GM21717 (cell line): ENCODE results near the gene SMYD3.
"Not testable (repeated sequence)": the region's sequence is repeated elsewhere in the genome, so short reads cannot be mapped to it uniquely, and the experiment has no call there.

ENCODE experiments used
- ATAC-seq: cut with Tn5 transposase; IDR thresholded peaks from one replicate; pipeline ENCODE4 v1.9.1; 2021; ENCODE audit warnings: mild to moderate bottlenecking, moderate library complexity; ENCODE audit not compliant: unreplicated experiment

Gene SMYD3

DNA sequence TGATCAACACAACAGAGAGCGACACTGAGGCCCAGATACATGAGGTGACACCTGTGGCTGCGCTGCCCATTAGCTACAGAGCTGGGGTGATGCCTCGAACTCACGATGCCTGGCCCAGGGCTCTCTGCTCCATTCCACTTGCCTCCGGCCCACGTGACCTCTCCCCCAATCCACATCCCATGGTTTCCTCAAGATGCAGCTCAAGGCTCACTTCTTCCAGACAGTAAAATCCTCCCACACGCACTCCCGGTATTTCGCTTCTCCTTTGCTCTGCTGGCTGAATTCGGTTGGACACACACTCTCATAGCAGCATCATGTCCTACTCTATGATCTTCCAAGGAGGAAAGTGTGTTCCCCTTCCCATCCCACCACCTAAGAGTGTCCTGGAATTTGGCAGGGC is 679.8 kb downstream of the SMYD3 start:
- no peak for ATAC-seq

GRCh38 chr1:245825128-245825901 is 681.8 kb downstream of the SMYD3 start:
- ATAC-seq, result no peak

- no peak for ATAC-seq
Observed at GRCh38 chr1:245823408-245824147, 683.5 kb downstream of the SMYD3 start.

DNA sequence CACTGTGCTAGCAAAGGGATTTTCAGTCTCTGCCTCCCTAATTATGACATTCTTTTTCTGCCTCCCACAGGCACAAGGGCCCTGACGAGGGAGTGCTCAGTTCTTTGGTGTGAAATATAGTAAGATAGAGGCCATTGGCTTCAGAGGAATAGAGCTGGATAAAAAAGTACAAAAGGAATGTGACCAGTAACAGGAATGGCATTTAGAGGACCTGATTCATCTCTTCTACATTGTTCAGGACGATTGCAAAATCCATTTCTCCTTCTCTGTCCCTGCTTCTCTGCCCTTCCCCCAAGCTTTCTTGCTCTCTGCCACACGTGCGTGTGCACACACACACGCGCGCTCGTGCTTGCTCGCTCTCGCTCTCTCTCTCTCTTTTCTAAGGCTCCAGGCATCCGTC is 684.1 kb downstream of the SMYD3 start:
- no peak for ATAC-seq

DNA sequence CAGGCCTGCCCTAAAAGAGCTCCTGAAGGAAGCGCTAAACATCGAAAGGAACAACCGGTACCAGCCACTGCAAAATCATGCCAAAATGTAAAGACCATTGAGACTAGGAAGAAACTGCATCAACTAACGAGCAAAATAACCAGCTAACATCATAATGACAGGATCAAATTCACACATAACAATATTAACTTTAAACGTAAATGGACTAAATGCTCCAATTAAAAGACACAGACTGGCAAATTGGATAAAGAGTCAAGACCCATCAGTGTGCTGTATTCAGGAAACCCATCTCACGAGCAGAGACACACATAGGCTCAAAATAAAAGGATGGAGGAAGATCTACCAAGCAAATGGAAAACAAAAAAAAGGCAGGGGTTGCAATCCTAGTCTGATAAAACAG is 688.7 kb downstream of the SMYD3 start:
- not testable (repeated sequence) for ATAC-seq

DNA sequence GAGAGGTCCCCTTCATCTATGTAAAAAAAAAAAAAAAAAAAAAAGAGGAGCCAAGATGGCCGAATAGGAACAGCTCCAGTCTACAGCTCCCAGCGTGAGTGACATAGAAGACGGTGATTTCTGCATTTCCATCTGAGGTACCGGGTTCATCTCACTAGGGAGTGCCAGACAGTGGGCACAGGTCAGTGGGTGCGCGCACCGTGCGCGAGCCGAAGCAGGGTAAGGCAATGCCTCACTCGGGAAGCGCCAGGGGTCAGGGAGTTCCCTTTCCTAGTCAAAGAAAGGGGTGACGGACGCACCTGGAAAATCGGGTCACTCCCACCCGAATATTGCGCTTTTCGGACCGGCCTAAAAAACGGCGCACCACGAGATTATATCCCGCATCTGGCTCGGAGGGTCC is 690.6 kb downstream of the SMYD3 start:
- not testable (repeated sequence) for ATAC-seq

DNA sequence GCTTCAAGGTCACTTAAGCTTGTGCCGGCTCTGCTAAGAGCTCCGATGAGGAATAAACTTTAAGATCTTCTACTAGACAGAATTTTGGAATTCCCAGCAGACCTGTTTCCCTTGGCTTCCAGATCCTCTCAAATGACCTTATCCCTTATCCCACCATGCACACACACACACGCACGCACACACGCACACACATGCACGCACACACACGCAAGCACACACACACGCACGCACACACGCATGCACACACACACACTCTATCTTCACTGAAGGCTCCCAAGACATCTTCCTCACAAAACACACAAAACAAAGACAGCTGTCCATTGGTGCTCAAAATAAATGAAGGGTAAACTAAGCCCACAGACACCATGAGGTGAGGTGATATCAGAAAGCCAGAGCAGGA is 692.4 kb downstream of the SMYD3 start:
- no peak for ATAC-seq

DNA sequence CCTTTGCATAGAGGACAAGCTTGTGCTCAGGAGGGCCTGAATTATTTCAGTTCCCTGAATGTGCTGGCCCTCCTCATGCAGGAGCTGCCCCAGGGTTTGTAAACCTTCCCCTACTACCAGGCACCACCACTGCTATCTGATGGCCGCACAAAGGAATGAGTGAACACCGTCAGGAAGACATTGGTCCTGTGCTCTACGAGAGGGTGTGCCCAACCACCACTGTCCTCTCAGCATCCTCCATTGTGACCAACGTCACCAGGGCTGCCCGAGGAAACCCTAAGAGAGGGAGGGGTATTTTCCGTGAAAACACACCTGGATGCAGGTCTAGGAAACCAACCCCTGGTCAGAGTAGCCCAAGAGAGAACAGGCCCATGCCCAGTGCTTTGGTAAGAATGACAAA is 694.8 kb downstream of the SMYD3 start:
- no peak for ATAC-seq

- no peak for ATAC-seq
Observed at GRCh38 chr1:245810789-245811337, 696.2 kb downstream of the SMYD3 start.

DNA sequence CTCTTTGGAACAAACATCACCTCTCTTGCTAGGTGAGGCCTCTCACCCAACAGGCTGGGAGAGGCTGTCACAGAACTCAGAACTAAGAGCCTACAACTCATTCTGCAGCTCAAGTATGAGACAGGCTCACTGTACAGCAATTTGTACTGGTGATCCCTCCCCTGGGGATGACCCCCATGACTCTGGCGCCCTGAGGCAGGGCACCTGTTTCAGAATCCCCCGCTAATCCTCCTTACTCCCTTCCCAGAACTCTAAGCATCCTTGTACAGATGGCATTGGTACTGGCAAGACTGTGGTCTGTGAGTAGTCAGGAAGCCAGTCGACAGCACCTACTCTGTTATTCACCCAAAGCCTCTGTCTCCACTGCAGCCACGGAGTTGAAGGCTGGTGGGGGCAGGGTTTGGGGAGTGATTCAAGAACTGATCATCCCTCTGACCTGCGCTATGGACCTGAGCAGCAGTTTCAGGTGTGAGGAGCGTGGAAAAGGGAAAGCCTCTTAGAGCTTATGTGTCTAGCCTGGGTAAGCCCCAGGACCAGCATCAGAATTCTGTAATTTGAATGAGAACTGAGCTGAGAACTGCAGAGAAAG is 696.8 kb downstream of the SMYD3 start:
- ATAC-seq, result no peak

GRCh38 chr1:245809361-245809760 is 697.7 kb downstream of the SMYD3 start:
- ATAC-seq, result no peak

DNA sequence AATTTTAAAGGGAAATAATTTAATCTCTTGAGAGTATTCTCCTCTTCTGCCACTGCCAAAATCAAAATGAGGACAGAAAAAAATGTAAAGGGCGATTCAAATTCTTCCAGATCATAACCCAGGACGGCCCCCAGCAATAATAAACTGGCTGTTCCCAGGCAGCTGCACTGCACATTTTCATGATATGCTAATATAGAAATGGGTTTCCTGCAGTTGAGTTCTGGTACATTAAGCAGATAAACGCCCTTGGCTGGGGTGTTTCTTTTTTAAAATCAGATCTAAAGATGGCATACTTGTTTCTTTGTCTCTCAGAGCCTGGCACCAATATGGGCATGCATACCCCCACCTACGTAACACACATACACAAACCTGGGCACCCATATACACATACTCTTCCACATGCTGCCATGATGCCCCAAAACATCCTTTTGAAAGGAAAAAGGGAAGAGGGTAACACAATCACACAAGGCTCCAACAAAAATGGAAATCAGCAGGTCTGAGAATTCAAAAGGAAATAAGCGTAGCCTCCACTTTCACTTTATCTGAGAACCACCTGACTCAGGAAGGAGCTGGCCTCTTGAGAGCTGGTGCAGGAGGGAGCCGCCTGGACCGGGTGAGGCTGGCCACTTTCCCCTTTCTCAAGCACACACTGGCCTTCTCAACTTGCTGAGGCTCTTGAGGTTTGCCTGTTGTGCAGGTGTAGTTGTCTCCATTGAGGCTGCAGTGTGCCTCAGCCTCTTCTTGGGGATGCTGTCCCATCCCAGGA is 698.9 kb downstream of the SMYD3 start:
- peak; percentile 39 for ATAC-seq

- peak; percentile 88 for ATAC-seq
Observed at GRCh38 chr1:245807306-245807705, 699.8 kb downstream of the SMYD3 start.

- no peak for ATAC-seq
Observed at GRCh38 chr1:245805532-245805931, 701.5 kb downstream of the SMYD3 start.

DNA sequence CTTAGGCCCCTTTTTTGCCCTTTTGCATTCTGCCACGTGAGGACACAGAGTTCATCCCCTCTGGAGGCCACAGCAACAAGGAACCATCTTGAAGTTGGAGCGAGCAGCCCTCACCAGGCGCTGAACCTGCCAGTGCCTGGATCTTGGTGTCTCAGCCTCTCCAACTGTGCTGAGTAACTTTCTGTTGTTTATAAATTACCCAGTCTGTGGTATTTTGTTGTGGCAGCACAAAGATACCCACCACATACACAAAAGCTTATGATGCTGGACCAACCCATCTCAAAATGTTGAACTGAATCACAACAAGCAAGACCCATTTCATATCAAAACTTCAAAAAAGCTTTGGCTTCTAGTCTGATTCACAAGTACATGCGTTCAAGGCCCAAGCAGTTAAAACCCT is 702.4 kb downstream of the SMYD3 start:
- no peak for ATAC-seq

DNA sequence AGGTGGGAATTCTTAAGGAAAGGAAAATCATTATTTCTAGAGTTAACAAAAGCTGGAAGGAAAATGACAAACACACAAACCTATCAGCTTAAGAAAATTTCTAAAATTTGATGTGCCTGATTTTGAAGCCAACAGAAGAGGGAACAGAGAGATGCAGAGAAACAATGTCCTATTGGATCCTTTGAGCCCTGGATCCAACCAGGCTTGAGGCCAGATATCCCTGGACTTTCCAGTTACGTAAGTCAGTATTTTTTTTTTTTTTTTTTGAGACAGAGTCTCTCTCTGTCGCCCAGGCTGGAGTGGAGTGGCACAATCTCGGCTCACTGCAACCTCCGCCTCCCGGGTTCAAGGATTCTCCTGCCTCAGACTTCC is 703.4 kb downstream of the SMYD3 start:
- no peak for ATAC-seq

- ATAC-seq, result no peak
Observed at GRCh38 chr1:245802941-245803665, 704.0 kb downstream of the SMYD3 start.

GRCh38 chr1:245800901-245801605 is 706.0 kb downstream of the SMYD3 start:
- no peak for ATAC-seq

GRCh38 chr1:245798349-245798711 is 708.7 kb downstream of the SMYD3 start:
- no peak for ATAC-seq
